Measurements from ENCODE around the gene ABHD2.
A peak's percentile ranks its signal among the peaks of the same experiment; 100 is the strongest.

ABHD2 gene

GRCh38 chr15:89177116-89177515, 88.9 kb downstream of the ABHD2 start:
- in situ Hi-C loops (cut with MboI; ENCODE audit: low pct_unique_long_range_greater_than_20kb, low sequenced_read_pairs, unreplicated experiment) = loop anchor here (5.0 to 25.0 kb wide), 2 partner anchors 120 to 265 kb away; partner anchors contain the start of gene MFGE8
- TF ChIP-seq CTCF (IDR thresholded peaks at IDR 0.05; ENCODE audit: extremely low read depth, insufficient read depth, missing control alignments) = no peak
- no peak for DNase-seq (ENCODE audit: low spot score)

- in situ Hi-C loops (cut with MboI; ENCODE audit: low pct_unique_long_range_greater_than_20kb, low sequenced_read_pairs, unreplicated experiment) = loop anchor here (5.0 to 25.0 kb wide), 2 partner anchors 120 to 265 kb away; partner anchors contain the start of gene MFGE8
- peak; percentile 59 for DNase-seq (ENCODE audit: low spot score)
- TF ChIP-seq CTCF (IDR thresholded peaks at IDR 0.05; ENCODE audit: extremely low read depth, insufficient read depth, missing control alignments) = peak; percentile 87
Observed at GRCh38 chr15:89177633-89178306, 89.5 kb downstream of the ABHD2 start.

GRCh38 chr15:89178307-89178977, 90.2 kb downstream of the ABHD2 start:
- in situ Hi-C loops (cut with MboI; ENCODE audit: low pct_unique_long_range_greater_than_20kb, low sequenced_read_pairs, unreplicated experiment) = loop anchor here (5.0 to 25.0 kb wide), 2 partner anchors 121 to 266 kb away; partner anchors contain the start of gene MFGE8
- DNase-seq (ENCODE audit: low spot score) = no peak
- TF ChIP-seq CTCF (IDR thresholded peaks at IDR 0.05; ENCODE audit: extremely low read depth, insufficient read depth, missing control alignments) = no peak

GRCh38 chr15:89179966-89180875, 92.0 kb downstream of the ABHD2 start:
- in situ Hi-C loops (cut with MboI; ENCODE audit: low pct_unique_long_range_greater_than_20kb, low sequenced_read_pairs, unreplicated experiment) = loop anchor here (5.0 to 25.0 kb wide), 2 partner anchors 123 to 268 kb away; partner anchors contain the start of gene MFGE8
- TF ChIP-seq CTCF (IDR thresholded peaks at IDR 0.05; ENCODE audit: extremely low read depth, insufficient read depth, missing control alignments) = no peak
- no peak for DNase-seq (ENCODE audit: low spot score)

GRCh38 chr15:89184357-89184756, 96.1 kb downstream of the ABHD2 start:
- TF ChIP-seq CTCF (IDR thresholded peaks at IDR 0.05; ENCODE audit: extremely low read depth, insufficient read depth, missing control alignments) = no peak
- DNase-seq (ENCODE audit: low spot score) = no peak
- in situ Hi-C loops (cut with MboI; ENCODE audit: low pct_unique_long_range_greater_than_20kb, low sequenced_read_pairs, unreplicated experiment) = loop anchor here (25.0 kb wide), 1 partner anchor 272 kb away; the partner anchor contains the start of gene MFGE8

All from GM13977 (cell line).